ENCODE data around the gene BAG2. TPM values are rescaled to one million over a fixed set of nuclear protein-coding genes. Genes with fewer than 3 reads are reported as not detected.

BAG2 gene
- total and polyA plus RNA-seq, 2 of the 13 experiments (the other 11 are each of a cell fraction or from before 2014, with no cell fraction given), result 5.7 to 15.1 TPM

- TF ChIP-seq ZBTB33 (CRISPR knock-in tag; IDR thresholded peaks at IDR 0.05) (peak; percentile 24; the same call in 1 of the 2 replicates), EHMT2 (IDR thresholded peaks at IDR 0.05; ENCODE audit: borderline replicate concordance, low read depth, low read length) (no peak), ZNF800 (CRISPR knock-in tag; IDR thresholded peaks at IDR 0.05) (peak; percentile 98), GATAD1 (CRISPR knock-in tag; IDR thresholded peaks at IDR 0.05) (peak; percentile 42; the same call in 1 of the 2 replicates), CHD4 (IDR thresholded peaks at IDR 0.05; ENCODE audit: borderline replicate concordance, low read length) (no peak), ZSCAN22 (CRISPR knock-in tag; IDR thresholded peaks at IDR 0.05) (0 out of 2 replicates have a peak, but pooled peaks have one; percentile 63), HIC2 (CRISPR knock-in tag; IDR thresholded peaks at IDR 0.05; ENCODE audit: low read depth) (peak; percentile 31; the same call in 1 of the 2 replicates), ZNF691 (CRISPR knock-in tag; IDR thresholded peaks at IDR 0.05; ENCODE audit: borderline replicate concordance, low read depth) (peak; percentile 83), SYNCRIP (IDR thresholded peaks at IDR 0.05; ENCODE audit: insufficient read depth, low read depth, low read length) (no peak), FOXA1 (IDR thresholded peaks at IDR 0.05) (no peak), FOXA1 (CRISPR knock-in tag; IDR thresholded peaks at IDR 0.05) (peak; percentile 34; the same call in 1 of the 2 replicates), ZNF468 (CRISPR knock-in tag; IDR thresholded peaks at IDR 0.05) (0 out of 2 replicates have a peak, but pooled peaks have one; percentile 57), ZMYM4 (CRISPR knock-in tag; IDR thresholded peaks at IDR 0.05) (peak; percentile 85), ZNF280D (CRISPR knock-in tag; IDR thresholded peaks at IDR 0.05) (peak; percentile 70; the same call in 1 of the 2 replicates), ARID3A (IDR thresholded peaks at IDR 0.05; ENCODE audit: low read depth, low read length) (no peak), MAFF (IDR thresholded peaks at IDR 0.05; ENCODE audit: low read depth, low read length) (no peak)
These were observed at the start of gene BAG2 (continued) for GRCh38 chr6:57172136-57173055.

Data from HepG2 (cell line).